Measurements from ENCODE around the gene ZKSCAN8.

- TF ChIP-seq REST (IDR thresholded peaks at IDR 0.05; ENCODE audit: low read depth) (no peak), ATF3 (IDR thresholded peaks at IDR 0.05) (no peak), CTCF (IDR thresholded peaks at IDR 0.05 in 2 of 3, conservative IDR thresholded peaks at IDR 0.05 in 1 of 3; ENCODE audit: borderline replicate concordance in 1 of 3, insufficient read depth in 1 of 3, low read depth in 2 of 3, low read length in 2 of 3) (no peak), CEBPB (IDR thresholded peaks at IDR 0.05; ENCODE audit: low read depth) (no peak), POLR2A (IDR thresholded peaks at IDR 0.05; ENCODE audit: borderline replicate concordance, extremely low read depth, insufficient read depth, insufficient read length) (no peak), POLR2AphosphoS5 (IDR thresholded peaks at IDR 0.05; ENCODE audit: low read depth, low read length) (no peak)
These were observed 25.9 kb upstream of the ZKSCAN8 start for GRCh38 chr6:28115799-28116198.

Data from HCT116 (cell line).